ENCODE results near the gene FRMD4B.

Gene FRMD4B

GRCh38 chr3:69197455-69197854 is 188.4 kb downstream of the FRMD4B start:
- Histone ChIP-seq H3K9me3 (ENCODE audit: insufficient read depth, low read depth, low read length) (no peaks in the 10 kb centered on the region), H3K36me3 (ENCODE audit: control insufficient read depth in 1 of 2, insufficient read depth in 2 of 2, low read length in 2 of 2) (peaks cover 6 to 14% of the 10 kb centered on the region in 2 experiments), H2AFZ (ENCODE audit: insufficient read depth, low read length, poor library complexity) (no peak overlapping the region), H3K79me2 (ENCODE audit: control insufficient read depth, insufficient read depth, low read length, poor library complexity) (peaks cover 2% of the 10 kb centered on the region), H3K9ac (ENCODE audit: low read length) (no peak overlapping the region), H3K79me1 (ENCODE audit: low read length) (peaks cover 16% of the 10 kb centered on the region), H3K4me3 (ENCODE audit: low read depth, low read length) (no peak overlapping the region), H3K14ac (ENCODE audit: low read length) (no peak overlapping the region), H3K27me3 (ENCODE audit: insufficient read depth, low read length) (no peaks in the 10 kb centered on the region), H3K18ac (ENCODE audit: low read length) (no peak overlapping the region), H4K12ac (ENCODE audit: low read depth, low read length) (no peak overlapping the region), H2BK12ac (ENCODE audit: low read length) (no peak overlapping the region), H2AK5ac (ENCODE audit: low read length) (no peak overlapping the region), H4K91ac (ENCODE audit: low read depth, low read length) (no peak overlapping the region), H3K4me1 (ENCODE audit: control insufficient read depth in 1 of 2, insufficient read depth in 2 of 2, low read length in 2 of 2) (peaks cover 7 to 15% of the 10 kb centered on the region in 2 experiments), H2BK120ac (ENCODE audit: insufficient read depth, low read length, poor library complexity) (no peak overlapping the region), H4K8ac (ENCODE audit: low read depth, low read length) (no peak overlapping the region), H3K4ac (ENCODE audit: low read depth, low read length) (no peak overlapping the region), H3K4me2 (ENCODE audit: low read length) (peak overlapping the region; percentile 25), H3K23ac (ENCODE audit: low read length) (no peak overlapping the region), H3K27ac (ENCODE audit: low read depth, low read length) (peak overlapping the region; percentile 37), H2BK5ac (ENCODE audit: low read depth, low read length, poor library complexity) (no peak overlapping the region)
- peak; percentile 37 to 74 for DNase-seq
- no CpG with 5 or more reads among the region's 6 CpGs for WGBS (ENCODE audit: extremely low coverage, insufficient coverage, insufficient read length)

GRCh38 chr3:69196876-69197275 is 189.0 kb downstream of the FRMD4B start:
- Histone ChIP-seq H2BK12ac (ENCODE audit: low read length) (no peak overlapping the region), H3K4me2 (ENCODE audit: low read length) (peak overlapping the region; percentile 15)
- DNase-seq, result peak; percentile 60 to 83

GRCh38 chr3:69194431-69195165 is 191.3 kb downstream of the FRMD4B start:
- H2AFZ ChIP-seq (ENCODE audit: insufficient read depth, low read length, poor library complexity), result no peak overlapping the region
- peaks cover 6% of the 10 kb centered on the region for H3K79me1 ChIP-seq (ENCODE audit: low read length)
- no peak overlapping the region for H3K14ac ChIP-seq (ENCODE audit: low read length)
- peaks cover 2% of the 10 kb centered on the region for H3K79me2 ChIP-seq (ENCODE audit: control insufficient read depth, insufficient read depth, low read length, poor library complexity)
- peaks cover 4 to 12% of the 10 kb centered on the region in 2 experiments for H3K4me1 ChIP-seq (ENCODE audit: control insufficient read depth in 1 of 2, insufficient read depth in 2 of 2, low read length in 2 of 2)
- H2AK5ac ChIP-seq (ENCODE audit: low read length), result no peak overlapping the region
- H3K36me3 ChIP-seq (ENCODE audit: control insufficient read depth in 1 of 2, insufficient read depth in 2 of 2, low read length in 2 of 2), result peaks cover 12 to 26% of the 10 kb centered on the region in 2 experiments
- no peak overlapping the region for H4K12ac ChIP-seq (ENCODE audit: low read depth, low read length)
- no peak overlapping the region for H2BK120ac ChIP-seq (ENCODE audit: insufficient read depth, low read length, poor library complexity)
- no peak overlapping the region for H3K18ac ChIP-seq (ENCODE audit: low read length)
- no peak overlapping the region for H4K8ac ChIP-seq (ENCODE audit: low read depth, low read length)
- no peak overlapping the region for H2BK12ac ChIP-seq (ENCODE audit: low read length)
- no peak overlapping the region for H2BK5ac ChIP-seq (ENCODE audit: low read depth, low read length, poor library complexity)
- H4K91ac ChIP-seq (ENCODE audit: low read depth, low read length), result no peak overlapping the region
- H3K27ac ChIP-seq (ENCODE audit: low read depth, low read length), result no peak overlapping the region
- no peak overlapping the region for H3K23ac ChIP-seq (ENCODE audit: low read length)
- H3K27me3 ChIP-seq (ENCODE audit: insufficient read depth, low read length), result no peaks in the 10 kb centered on the region
- no peak overlapping the region for H3K4me2 ChIP-seq (ENCODE audit: low read length)
- no peaks in the 10 kb centered on the region for H3K9me3 ChIP-seq (ENCODE audit: insufficient read depth, low read depth, low read length)
- H3K9ac ChIP-seq (ENCODE audit: low read length), result no peak overlapping the region
- WGBS (ENCODE audit: extremely low coverage, insufficient coverage, insufficient read length), result no CpG with 5 or more reads among the region's 7 CpGs
- DNase-seq, result no peak
- no peak overlapping the region for H3K4ac ChIP-seq (ENCODE audit: low read depth, low read length)
- no peak overlapping the region for H3K4me3 ChIP-seq (ENCODE audit: low read depth, low read length)

More at GRCh38 chr3:69196876-69197275, 189.0 kb downstream of the FRMD4B start:
- WGBS (ENCODE audit: extremely low coverage, insufficient coverage, insufficient read length), result no CpG with 5 or more reads among the region's 3 CpGs
- H2AFZ ChIP-seq (ENCODE audit: insufficient read depth, low read length, poor library complexity), result no peak overlapping the region
- H3K4me1 ChIP-seq (ENCODE audit: control insufficient read depth in 1 of 2, insufficient read depth in 2 of 2, low read length in 2 of 2), result peaks cover 7 to 15% of the 10 kb centered on the region in 2 experiments
- no peak overlapping the region for H2AK5ac ChIP-seq (ENCODE audit: low read length)
- no peak overlapping the region for H4K8ac ChIP-seq (ENCODE audit: low read depth, low read length)
- H3K14ac ChIP-seq (ENCODE audit: low read length), result no peak overlapping the region
- H3K79me1 ChIP-seq (ENCODE audit: low read length), result peaks cover 16% of the 10 kb centered on the region
- no peaks in the 10 kb centered on the region for H3K9me3 ChIP-seq (ENCODE audit: insufficient read depth, low read depth, low read length)
- H3K27ac ChIP-seq (ENCODE audit: low read depth, low read length), result peak overlapping the region; percentile 42
- H2BK120ac ChIP-seq (ENCODE audit: insufficient read depth, low read length, poor library complexity), result no peak overlapping the region
- H3K23ac ChIP-seq (ENCODE audit: low read length), result no peak overlapping the region
- peaks cover 9 to 18% of the 10 kb centered on the region in 2 experiments for H3K36me3 ChIP-seq (ENCODE audit: control insufficient read depth in 1 of 2, insufficient read depth in 2 of 2, low read length in 2 of 2)
- no peaks in the 10 kb centered on the region for H3K27me3 ChIP-seq (ENCODE audit: insufficient read depth, low read length)
- H3K18ac ChIP-seq (ENCODE audit: low read length), result no peak overlapping the region
- H3K79me2 ChIP-seq (ENCODE audit: control insufficient read depth, insufficient read depth, low read length, poor library complexity), result peaks cover 2% of the 10 kb centered on the region
- H3K9ac ChIP-seq (ENCODE audit: low read length), result no peak overlapping the region
- H2BK5ac ChIP-seq (ENCODE audit: low read depth, low read length, poor library complexity), result no peak overlapping the region
- H3K4ac ChIP-seq (ENCODE audit: low read depth, low read length), result no peak overlapping the region
- H4K12ac ChIP-seq (ENCODE audit: low read depth, low read length), result no peak overlapping the region
- no peak overlapping the region for H4K91ac ChIP-seq (ENCODE audit: low read depth, low read length)
- H3K4me3 ChIP-seq (ENCODE audit: low read depth, low read length), result no peak overlapping the region

GRCh38 chr3:69193749-69194148 is 192.1 kb downstream of the FRMD4B start:
- no peak overlapping the region for H2AK5ac ChIP-seq (ENCODE audit: low read length)
- H3K4ac ChIP-seq (ENCODE audit: low read depth, low read length), result no peak overlapping the region
- WGBS (ENCODE audit: extremely low coverage, insufficient coverage, insufficient read length), result 100% methylated on average over 1 of the region's 3 CpGs
- no peak overlapping the region for H4K8ac ChIP-seq (ENCODE audit: low read depth, low read length)
- no peak overlapping the region for H3K4me3 ChIP-seq (ENCODE audit: low read depth, low read length)
- H2AFZ ChIP-seq (ENCODE audit: insufficient read depth, low read length, poor library complexity), result no peak overlapping the region
- no peak overlapping the region for H4K12ac ChIP-seq (ENCODE audit: low read depth, low read length)
- H3K4me1 ChIP-seq (ENCODE audit: control insufficient read depth in 1 of 2, insufficient read depth in 2 of 2, low read length in 2 of 2), result peaks cover 4 to 9% of the 10 kb centered on the region in 2 experiments
- no peak overlapping the region for H3K27ac ChIP-seq (ENCODE audit: low read depth, low read length)
- H3K9me3 ChIP-seq (ENCODE audit: insufficient read depth, low read depth, low read length), result no peaks in the 10 kb centered on the region
- H4K91ac ChIP-seq (ENCODE audit: low read depth, low read length), result no peak overlapping the region
- H2BK12ac ChIP-seq (ENCODE audit: low read length), result no peak overlapping the region
- no peak for DNase-seq
- peaks cover 3% of the 10 kb centered on the region for H3K79me1 ChIP-seq (ENCODE audit: low read length)
- no peak overlapping the region for H3K18ac ChIP-seq (ENCODE audit: low read length)
- H3K23ac ChIP-seq (ENCODE audit: low read length), result no peak overlapping the region
- no peaks in the 10 kb centered on the region for H3K27me3 ChIP-seq (ENCODE audit: insufficient read depth, low read length)
- H3K79me2 ChIP-seq (ENCODE audit: control insufficient read depth, insufficient read depth, low read length, poor library complexity), result no peaks in the 10 kb centered on the region
- H2BK120ac ChIP-seq (ENCODE audit: insufficient read depth, low read length, poor library complexity), result no peak overlapping the region
- no peak overlapping the region for H2BK5ac ChIP-seq (ENCODE audit: low read depth, low read length, poor library complexity)
- no peak overlapping the region for H3K14ac ChIP-seq (ENCODE audit: low read length)
- H3K36me3 ChIP-seq (ENCODE audit: control insufficient read depth in 1 of 2, insufficient read depth in 2 of 2, low read length in 2 of 2), result peaks cover 12 to 26% of the 10 kb centered on the region in 2 experiments
- no peak overlapping the region for H3K9ac ChIP-seq (ENCODE audit: low read length)
- no peak overlapping the region for H3K4me2 ChIP-seq (ENCODE audit: low read length)
